HG03354 (cell line): Measurements from ENCODE around the gene AXIN2.

Source experiments
- ATAC-seq: cut with Tn5 transposase; IDR thresholded peaks from one replicate; pipeline ENCODE4 v1.9.1; 2021; ENCODE audit warnings: mild to moderate bottlenecking; ENCODE audit not compliant: unreplicated experiment, poor library complexity, severe bottlenecking

AXIN2 gene, protein sequence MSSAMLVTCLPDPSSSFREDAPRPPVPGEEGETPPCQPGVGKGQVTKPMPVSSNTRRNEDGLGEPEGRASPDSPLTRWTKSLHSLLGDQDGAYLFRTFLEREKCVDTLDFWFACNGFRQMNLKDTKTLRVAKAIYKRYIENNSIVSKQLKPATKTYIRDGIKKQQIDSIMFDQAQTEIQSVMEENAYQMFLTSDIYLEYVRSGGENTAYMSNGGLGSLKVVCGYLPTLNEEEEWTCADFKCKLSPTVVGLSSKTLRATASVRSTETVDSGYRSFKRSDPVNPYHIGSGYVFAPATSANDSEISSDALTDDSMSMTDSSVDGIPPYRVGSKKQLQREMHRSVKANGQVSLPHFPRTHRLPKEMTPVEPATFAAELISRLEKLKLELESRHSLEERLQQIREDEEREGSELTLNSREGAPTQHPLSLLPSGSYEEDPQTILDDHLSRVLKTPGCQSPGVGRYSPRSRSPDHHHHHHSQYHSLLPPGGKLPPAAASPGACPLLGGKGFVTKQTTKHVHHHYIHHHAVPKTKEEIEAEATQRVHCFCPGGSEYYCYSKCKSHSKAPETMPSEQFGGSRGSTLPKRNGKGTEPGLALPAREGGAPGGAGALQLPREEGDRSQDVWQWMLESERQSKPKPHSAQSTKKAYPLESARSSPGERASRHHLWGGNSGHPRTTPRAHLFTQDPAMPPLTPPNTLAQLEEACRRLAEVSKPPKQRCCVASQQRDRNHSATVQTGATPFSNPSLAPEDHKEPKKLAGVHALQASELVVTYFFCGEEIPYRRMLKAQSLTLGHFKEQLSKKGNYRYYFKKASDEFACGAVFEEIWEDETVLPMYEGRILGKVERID

DNA sequence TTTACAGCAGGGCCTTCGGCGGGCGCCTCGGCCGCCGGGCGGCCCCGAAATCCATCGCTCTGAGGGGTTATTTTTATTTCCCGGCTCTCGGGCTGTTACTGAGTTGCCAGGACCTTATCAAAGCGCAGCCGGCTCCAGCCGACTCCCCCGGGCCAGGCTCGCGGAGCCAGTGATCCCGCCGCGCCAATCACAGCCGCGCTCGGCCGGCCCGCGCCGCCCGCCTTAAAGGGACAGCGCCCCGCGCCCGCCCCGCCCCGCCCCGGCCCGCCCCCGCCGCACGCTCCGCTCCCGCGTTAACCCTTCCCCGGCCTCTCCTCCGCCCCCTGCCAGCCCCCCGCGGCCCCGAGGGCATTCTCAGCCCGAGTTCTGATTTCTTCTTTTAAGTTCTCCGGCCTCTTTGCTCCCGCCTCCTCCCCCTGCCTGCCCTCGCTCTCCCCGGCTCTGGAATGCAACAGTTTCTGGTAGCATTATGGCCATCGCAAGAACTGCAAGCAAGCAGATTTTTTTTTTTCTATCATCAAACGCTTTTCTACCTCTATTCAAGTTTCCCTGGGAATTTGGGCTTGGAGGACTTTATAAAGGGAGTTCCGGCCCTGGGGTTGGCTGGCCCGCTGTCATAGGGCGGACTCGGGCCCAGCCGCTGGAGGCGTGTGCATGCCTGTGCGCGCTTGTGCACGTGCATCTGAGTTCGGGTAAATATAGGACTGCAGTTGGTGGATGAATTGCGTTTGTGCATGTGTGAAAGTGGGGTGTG lies at the start of gene AXIN2:
Gene AXIN2, minus strand, starts transcription at position 197 of the 754 bp plus-strand sequence. CDS start 3,028 bp downstream, outside the sequence.
- peak; percentile 86 for ATAC-seq

DNA sequence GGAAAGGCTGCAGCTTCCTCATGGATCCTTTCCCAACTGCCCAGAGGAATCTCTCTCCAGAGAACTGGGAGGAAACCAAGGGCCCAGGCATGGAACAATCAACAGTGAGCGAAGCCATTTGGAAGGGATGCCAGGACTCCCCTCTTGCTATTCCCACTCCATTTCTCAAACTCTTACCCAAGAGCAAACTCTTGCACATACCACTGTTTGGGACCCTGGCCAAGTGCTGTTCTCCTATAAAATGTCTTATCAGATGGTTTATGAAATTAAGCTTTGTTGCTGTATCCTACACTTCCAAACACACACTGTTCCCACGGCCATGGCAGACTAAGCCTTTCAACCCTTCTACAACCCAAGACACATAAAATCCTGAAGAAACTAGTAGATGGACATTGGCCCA lies 48.3 kb upstream of the AXIN2 start:
- ATAC-seq: no peak

DNA sequence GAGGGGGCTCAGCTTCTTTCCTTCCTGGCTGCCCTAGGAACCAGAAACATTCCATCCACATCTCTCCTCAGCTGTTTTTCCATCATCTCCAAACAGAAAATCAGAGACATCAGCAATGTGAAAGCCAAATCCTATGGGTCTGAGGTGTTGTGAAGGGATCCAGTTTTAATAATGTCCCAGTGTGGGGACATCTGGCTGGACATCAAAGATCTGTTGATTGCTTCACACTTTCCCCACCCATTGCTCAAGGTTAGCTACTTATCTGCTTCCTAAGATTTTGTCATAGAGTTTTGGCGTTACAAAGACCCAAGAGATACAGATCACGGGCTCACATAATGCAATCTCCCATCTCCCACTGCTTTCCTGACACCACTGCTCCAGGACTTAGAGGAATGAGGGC lies 47.8 kb upstream of the AXIN2 start:
- ATAC-seq: no peak

GRCh38 chr17:65604070-65604469 lies 42.6 kb upstream of the AXIN2 start:
- no peak for ATAC-seq

GRCh38 chr17:65601881-65602280 lies 40.4 kb upstream of the AXIN2 start:
- no peak for ATAC-seq

DNA sequence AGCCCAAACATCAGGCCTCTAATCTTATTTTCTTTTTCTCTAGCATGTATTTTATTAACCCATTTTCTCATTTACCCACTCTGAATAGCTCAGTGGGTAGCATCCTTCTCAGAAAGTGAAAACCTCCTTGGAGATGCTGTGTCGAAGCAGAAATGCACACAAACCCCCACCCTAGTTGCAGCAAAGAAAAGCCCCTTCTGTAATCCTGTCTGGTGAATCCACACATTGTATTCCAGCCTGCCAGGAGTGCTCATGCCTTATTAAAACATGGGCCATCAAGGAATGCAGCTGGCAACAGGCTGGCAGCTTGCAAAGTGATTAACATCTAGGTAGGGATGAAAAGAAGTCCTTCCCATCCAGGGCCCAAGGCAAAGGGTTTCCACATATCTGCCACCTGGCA lies 39.7 kb upstream of the AXIN2 start:
- ATAC-seq: no peak

GRCh38 chr17:65600518-65600917 lies 39.1 kb upstream of the AXIN2 start:
- no peak for ATAC-seq

DNA sequence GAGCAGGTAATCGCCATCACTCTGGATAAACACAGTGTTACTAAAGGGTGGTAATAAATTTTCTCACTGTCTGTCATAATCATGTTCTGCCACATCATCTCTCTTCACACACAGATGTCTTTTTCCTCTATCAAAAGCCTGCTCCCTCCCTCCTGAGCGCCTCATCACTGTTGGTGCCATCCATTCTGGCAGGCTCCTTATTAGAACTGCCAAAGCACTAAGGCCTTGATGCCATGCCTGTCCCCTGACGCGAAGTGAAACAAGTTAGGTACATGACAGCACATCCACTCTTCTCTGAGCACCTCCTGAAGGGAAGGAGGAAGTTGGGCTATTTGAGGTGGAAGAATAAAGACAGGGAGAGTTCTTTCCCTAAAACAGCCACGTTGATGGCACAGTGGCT lies 38.2 kb upstream of the AXIN2 start:
- ATAC-seq: no peak

DNA sequence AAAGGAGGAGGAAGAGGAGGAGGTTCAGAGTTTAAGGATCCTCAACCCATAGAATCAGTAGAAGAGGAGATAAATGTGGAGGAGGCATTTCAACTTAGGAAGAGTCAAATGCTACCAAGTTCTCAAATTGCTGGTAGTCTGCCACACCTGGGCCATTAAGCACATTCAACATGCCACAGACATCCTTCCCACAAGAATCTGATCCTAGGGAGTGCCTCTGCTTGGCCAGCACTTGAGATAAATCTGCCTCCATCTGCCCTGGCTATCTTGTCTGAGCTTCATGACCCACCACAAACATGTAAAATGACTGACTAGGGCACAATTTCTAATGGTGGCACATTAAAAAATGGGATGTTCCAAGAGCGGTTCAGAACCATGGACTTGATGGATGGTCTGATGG lies 37.3 kb upstream of the AXIN2 start:
- ATAC-seq: no peak

GRCh38 chr17:65595071-65595656 lies 33.7 kb upstream of the AXIN2 start:
- ATAC-seq: no peak

DNA sequence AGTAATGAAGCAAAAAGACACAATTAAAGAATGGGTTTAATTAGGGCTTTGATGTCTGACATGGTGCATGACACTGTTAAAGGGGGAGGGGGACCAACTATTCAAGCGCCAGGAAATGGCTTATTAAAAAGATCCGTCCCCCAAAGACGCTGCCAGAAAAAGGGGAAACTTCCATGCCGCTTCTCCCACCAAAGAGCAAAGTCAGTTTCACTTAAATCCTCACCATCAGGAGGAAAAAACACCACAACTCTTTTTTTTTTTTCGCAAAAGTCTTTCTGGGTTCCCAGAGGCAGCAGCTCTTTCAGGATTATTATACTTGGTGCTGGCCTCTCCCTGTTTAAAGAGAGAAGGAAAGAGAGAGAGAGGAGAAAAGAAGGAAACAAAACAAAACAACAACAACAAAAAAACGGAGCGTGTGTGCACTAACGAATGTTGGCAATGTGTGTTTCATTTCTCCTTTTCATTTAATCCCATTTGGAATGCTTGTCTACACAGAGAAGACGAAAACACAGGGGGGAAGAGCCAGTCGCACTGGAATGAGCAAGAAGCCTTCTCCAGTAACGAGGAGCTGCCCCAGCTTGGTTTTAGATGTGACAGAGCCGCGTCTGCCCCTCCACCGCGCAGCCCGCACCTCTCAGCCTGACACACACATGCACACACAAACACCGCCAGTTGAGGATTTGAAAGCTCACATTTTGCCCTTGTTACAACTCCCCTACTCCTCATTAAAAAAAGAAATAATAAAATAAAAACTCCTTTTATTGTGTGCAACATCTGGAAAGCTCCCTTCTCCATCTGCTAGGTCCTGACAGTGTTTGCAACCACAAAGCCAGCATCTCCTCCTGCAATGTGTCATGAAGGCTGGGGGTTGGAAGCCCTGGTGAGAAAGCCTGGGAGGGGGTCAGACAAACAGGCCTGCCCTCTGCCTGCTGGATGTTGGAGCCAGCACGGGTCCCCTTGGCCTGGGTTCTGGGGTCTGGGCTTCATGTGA lies 32.7 kb upstream of the AXIN2 start:
- no peak for ATAC-seq

- no peak for ATAC-seq
Observed at GRCh38 chr17:65593092-65593854, 31.8 kb upstream of the AXIN2 start.

DNA sequence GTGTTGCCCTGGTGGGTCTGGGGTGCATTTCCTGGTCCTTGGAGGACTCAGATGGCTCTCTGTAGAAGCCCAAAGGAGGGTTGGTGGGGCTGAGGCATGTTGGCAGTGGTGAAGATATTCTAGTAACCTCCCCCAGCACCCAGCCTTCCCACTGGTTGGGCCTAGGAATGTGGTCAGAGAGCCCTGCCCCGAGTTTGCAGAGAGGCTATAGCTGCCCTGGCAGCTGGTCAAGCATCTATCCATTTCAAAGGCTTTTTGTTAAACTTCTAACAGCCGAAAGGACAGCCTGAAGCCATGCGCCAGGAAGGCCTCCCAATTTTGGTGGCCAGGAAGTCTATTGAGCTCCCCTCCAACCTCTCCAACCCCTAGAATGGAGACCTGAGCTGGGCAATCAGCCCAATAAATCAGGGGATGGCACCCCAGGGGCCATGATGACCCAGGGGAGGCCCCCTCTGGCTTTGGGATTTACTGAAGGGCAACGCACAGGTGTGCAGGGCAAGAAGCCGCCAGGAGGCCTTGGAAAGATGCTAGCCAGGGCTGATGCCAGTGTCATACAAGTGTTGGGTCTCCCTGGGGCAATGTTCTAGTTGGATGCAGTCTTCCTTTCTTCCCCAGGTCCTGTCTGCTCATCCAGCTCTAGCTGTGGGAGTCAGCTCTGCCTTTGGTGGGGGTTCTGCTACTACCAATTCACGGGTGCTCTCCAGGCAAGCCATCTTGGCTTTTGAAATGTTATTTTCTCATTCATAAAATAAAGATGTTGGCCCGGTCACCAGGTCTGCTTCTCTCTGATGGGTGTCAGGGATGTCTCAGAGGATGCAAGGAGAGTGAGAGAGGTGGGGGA lies 30.9 kb upstream of the AXIN2 start:
- no peak for ATAC-seq

GRCh38 chr17:65589321-65589720 lies 27.9 kb upstream of the AXIN2 start:
- no peak for ATAC-seq

DNA sequence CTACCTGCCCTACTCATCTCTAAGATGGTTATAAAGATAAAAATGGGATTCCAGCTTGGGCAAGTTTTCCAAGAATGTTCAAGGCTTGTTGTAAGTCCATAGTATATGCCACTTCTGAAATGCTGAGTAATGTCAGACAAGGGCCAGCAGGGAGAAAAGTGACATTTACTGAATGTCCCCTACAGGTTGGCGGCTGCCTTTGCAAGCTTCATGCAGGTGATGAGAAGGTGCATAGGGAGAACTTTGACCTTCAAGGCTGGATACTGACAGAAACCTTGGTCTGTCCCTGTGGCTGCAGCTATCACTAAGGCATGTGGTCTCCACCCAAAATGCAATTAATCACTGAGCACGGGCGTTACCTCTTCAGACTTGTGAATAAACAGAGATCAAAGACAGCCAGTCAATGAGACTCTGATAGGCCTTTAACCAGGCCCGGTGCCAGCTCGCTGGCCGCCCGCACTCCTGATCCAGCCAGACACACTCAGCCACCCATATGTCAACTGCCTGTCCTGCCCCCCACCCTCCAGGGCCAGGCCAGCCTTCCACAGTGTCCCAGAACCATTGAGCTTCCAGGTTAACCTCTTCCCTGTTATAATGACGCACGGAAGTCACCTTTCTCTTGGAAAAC lies 26.8 kb upstream of the AXIN2 start:
- ATAC-seq: no peak

- no peak for ATAC-seq
Observed at GRCh38 chr17:65587534-65588180, 26.2 kb upstream of the AXIN2 start.
